ENCODE data around the gene SOX18.

The SOX18 gene

GRCh38 chr20:64050261-64051032 lies 1.0 kb upstream of the SOX18 start:
- TF ChIP-seq, protein P1, sequence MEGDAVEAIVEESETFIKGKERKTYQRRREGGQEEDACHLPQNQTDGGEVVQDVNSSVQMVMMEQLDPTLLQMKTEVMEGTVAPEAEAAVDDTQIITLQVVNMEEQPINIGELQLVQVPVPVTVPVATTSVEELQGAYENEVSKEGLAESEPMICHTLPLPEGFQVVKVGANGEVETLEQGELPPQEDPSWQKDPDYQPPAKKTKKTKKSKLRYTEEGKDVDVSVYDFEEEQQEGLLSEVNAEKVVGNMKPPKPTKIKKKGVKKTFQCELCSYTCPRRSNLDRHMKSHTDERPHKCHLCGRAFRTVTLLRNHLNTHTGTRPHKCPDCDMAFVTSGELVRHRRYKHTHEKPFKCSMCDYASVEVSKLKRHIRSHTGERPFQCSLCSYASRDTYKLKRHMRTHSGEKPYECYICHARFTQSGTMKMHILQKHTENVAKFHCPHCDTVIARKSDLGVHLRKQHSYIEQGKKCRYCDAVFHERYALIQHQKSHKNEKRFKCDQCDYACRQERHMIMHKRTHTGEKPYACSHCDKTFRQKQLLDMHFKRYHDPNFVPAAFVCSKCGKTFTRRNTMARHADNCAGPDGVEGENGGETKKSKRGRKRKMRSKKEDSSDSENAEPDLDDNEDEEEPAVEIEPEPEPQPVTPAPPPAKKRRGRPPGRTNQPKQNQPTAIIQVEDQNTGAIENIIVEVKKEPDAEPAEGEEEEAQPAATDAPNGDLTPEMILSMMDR (IDR thresholded peaks at IDR 0.05; ENCODE audit: insufficient read depth, low read depth, low read length, missing control alignments), result no peak
- no peak for DNase-seq (ENCODE audit: low read depth)
- H3K4me3 ChIP-seq (ENCODE audit: low read depth, low read length), result no peak overlapping the region

DNA sequence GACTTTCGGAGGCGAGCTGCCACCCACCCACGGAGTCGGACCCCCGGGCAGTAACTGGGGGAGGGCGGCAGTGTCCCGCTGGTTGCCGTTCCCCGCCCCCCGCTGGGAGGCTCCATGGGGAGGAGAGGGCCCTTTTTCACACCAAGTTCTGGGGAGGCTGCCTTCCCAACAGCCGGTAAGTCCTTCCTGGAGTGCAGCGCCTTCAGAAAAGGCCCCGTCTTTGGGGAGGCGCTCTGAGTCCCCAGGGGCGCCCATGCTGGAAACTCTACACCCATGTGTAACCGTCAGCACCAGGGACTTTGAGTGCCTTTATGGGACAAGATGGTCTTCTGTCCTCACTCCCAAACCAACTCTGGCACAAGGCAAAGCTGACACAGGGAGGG lies 430 bp upstream of the SOX18 start:
- TF ChIP-seq, protein P1 (IDR thresholded peaks at IDR 0.05; ENCODE audit: insufficient read depth, low read depth, low read length, missing control alignments), result no peak
- DNase-seq (ENCODE audit: low read depth), result no peak
- H3K4me3 ChIP-seq (ENCODE audit: low read depth, low read length), result no peak overlapping the region

- DNase-seq (ENCODE audit: low read depth), result no peak
- no peak overlapping the region for H3K4me3 ChIP-seq (ENCODE audit: low read depth, low read length)
- TF ChIP-seq, protein P1 (IDR thresholded peaks at IDR 0.05; ENCODE audit: insufficient read depth, low read depth, low read length, missing control alignments), result no peak
Observed at GRCh38 chr20:64048402-64049044, 916 bp downstream of the SOX18 start.

GRCh38 chr20:64047968-64048401 lies 1.5 kb downstream of the SOX18 start:
- TF ChIP-seq, protein P1 (IDR thresholded peaks at IDR 0.05; ENCODE audit: insufficient read depth, low read depth, low read length, missing control alignments), result no peak
- H3K4me3 ChIP-seq (ENCODE audit: low read depth, low read length), result no peak overlapping the region
- no peak for DNase-seq (ENCODE audit: low read depth)

GRCh38 chr20:64047046-64047389 lies 2.4 kb downstream of the SOX18 start:
- TF ChIP-seq, protein P1 (IDR thresholded peaks at IDR 0.05; ENCODE audit: insufficient read depth, low read depth, low read length, missing control alignments), result no peak
- no peak overlapping the region for H3K4me3 ChIP-seq (ENCODE audit: low read depth, low read length)

GRCh38 chr20:64045346-64046011 lies 4.0 kb downstream of the SOX18 start:
- TF ChIP-seq, protein P1 (IDR thresholded peaks at IDR 0.05; ENCODE audit: insufficient read depth, low read depth, low read length, missing control alignments), result no peak
- H3K4me3 ChIP-seq (ENCODE audit: low read depth, low read length), result no peak overlapping the region
- DNase-seq (ENCODE audit: low read depth), result no peak

More at GRCh38 chr20:64047046-64047389, 2.4 kb downstream of the SOX18 start:
- DNase-seq (ENCODE audit: low read depth), result no peak
